Endothelial cell of umbilical vein (primary cell): Measurements from ENCODE around the gene CCDC171. TPM values are rescaled to one million over a fixed set of nuclear protein-coding genes. Genes with fewer than 3 reads are reported as not detected.

Experiments used
- BruUV-seq: library from RNA; stranded (reverse); fragments of 400-500 nt; replicated peaks from 2 replicates; lab custom pipeline; 2021; lab: Mats Ljungman, UMichigan
- CTCF ChIA-PET: fragments of 300-600, 350-600 bp; sonication (Branson Sonifier 250); formaldehyde crosslinking; loops from one replicate; lab custom pipeline; 2021; ENCODE audit warnings: antibody characterized with exemption, inconsistent platforms; lab: Charles Lee
- POLR2A ChIA-PET: fragments of 300-600, 350-600 bp; sonication (Branson Sonifier 250); formaldehyde crosslinking; loops from one replicate; lab custom pipeline; 2021; ENCODE audit warnings: antibody characterized with exemption, inconsistent platforms; lab: Charles Lee
- DNase-seq: peaks from one replicate; pipeline ENCODE4 v3.0.0-alpha.2; 2011; ENCODE audit warnings: low read depth, low spot score
- FAIRE-seq: peaks from 2 replicates; lab custom pipeline; 2011; peaks lifted over from hg19 to GRCh38; lab: Jason Lieb, UNC
- H2AFZ ChIP-seq: 2 replicates; pipeline ENCODE4 v1.6.0; 2012; ENCODE audit warnings: low read depth, low read length, control low read depth, inconsistent platforms
- H3K27ac ChIP-seq: 2 replicates; pipeline ENCODE4 v1.5.1; 2011; ENCODE audit warnings: low read depth, mild to moderate bottlenecking, control low read depth, low read length, moderate library complexity; ENCODE audit not compliant: insufficient read depth
- H3K27me3 ChIP-seq, 2 experiments: 2 replicates each; pipeline versions ENCODE4 v1.6.0 to v1.6.1; 2011; ENCODE audit warnings: low read length in 2 of 2, mixed read lengths in 1 of 2; ENCODE audit not compliant: control insufficient read depth in 2 of 2, insufficient read depth in 2 of 2
- H3K36me3 ChIP-seq, 2 experiments: 2 replicates in 1 of 2; 3 replicates in 1 of 2; pipeline ENCODE4 v1.5.1; 2011; ENCODE audit warnings: low read length in 2 of 2, mild to moderate bottlenecking in 1 of 2, moderate library complexity in 1 of 2; ENCODE audit not compliant: control insufficient read depth in 2 of 2, insufficient read depth in 2 of 2; ENCODE audit errors: extremely low read depth in 1 of 2
- H3K4me1 ChIP-seq: 3 replicates; pipeline ENCODE4 v1.5.1; 2011; ENCODE audit warnings: mild to moderate bottlenecking, low read length; ENCODE audit not compliant: control insufficient read depth, insufficient read depth; ENCODE audit errors: extremely low read depth
- H3K4me2 ChIP-seq: 2 replicates; pipeline ENCODE4 v1.6.1; 2011; ENCODE audit warnings: low read length, control low read depth, mixed read lengths; ENCODE audit not compliant: insufficient read depth
- H3K4me3 ChIP-seq, 3 experiments: fragments of 200-600 bp in 1 of 3; sonication (generic), shearing (Covaris generic) in 1 of 3; replicated peaks in 1 of 3; 2 replicates each; pipeline ENCODE4 v1.5.1; 2011 to 2016; ENCODE audit warnings: control low read depth in 3 of 3, low read length in 3 of 3, mild to moderate bottlenecking in 2 of 3, inconsistent platforms in 1 of 3, low read depth in 1 of 3, moderate library complexity in 1 of 3; ENCODE audit not compliant: insufficient read depth in 1 of 3
- H3K79me2 ChIP-seq: 2 replicates; pipeline ENCODE4 v1.6.0; 2012; ENCODE audit warnings: low read length, inconsistent platforms; ENCODE audit not compliant: control insufficient read depth, insufficient read depth
- H3K9ac ChIP-seq: replicated peaks from 2 replicates; pipeline ENCODE3; 2011; ENCODE audit warnings: low read length, control low read depth; ENCODE audit not compliant: insufficient read depth; ENCODE audit errors: extremely low read depth
- H3K9me1 ChIP-seq: replicated peaks from 3 replicates; pipeline ENCODE4 v1.6.0; 2011; ENCODE audit warnings: mild to moderate bottlenecking, low read length; ENCODE audit not compliant: control insufficient read depth, insufficient read depth; ENCODE audit errors: extremely low read depth
- H3K9me3 ChIP-seq: replicated peaks from 2 replicates; pipeline ENCODE4 v1.5.1; 2012; ENCODE audit warnings: low read length, inconsistent platforms; ENCODE audit not compliant: control insufficient read depth, insufficient read depth
- H4K20me1 ChIP-seq: replicated peaks from 2 replicates; pipeline ENCODE3; 2011; ENCODE audit warnings: mild to moderate bottlenecking, low read length; ENCODE audit not compliant: control insufficient read depth, insufficient read depth; ENCODE audit errors: extremely low read depth
- EZH2 ChIP-seq: IDR thresholded peaks from 2 replicates; pipeline ENCODE4 v1.6.1; 2012; ENCODE audit warnings: borderline replicate concordance, low read depth, mild to moderate bottlenecking, moderate library complexity, low read length, inconsistent platforms; ENCODE audit not compliant: severe bottlenecking
- FOS ChIP-seq: IDR thresholded peaks from 2 replicates; pipeline ENCODE4 v1.6.1; 2011; ENCODE audit warnings: mild to moderate bottlenecking, low read length, moderate library complexity, borderline replicate concordance; ENCODE audit not compliant: insufficient read depth
- GATA2 ChIP-seq: IDR thresholded peaks from 2 replicates; pipeline ENCODE4 v1.7.0; 2011; ENCODE audit warnings: low read depth, mild to moderate bottlenecking, moderate library complexity, mixed read lengths, low read length; ENCODE audit not compliant: insufficient read length, insufficient read depth
- JUN ChIP-seq: IDR thresholded peaks from 2 replicates; pipeline ENCODE4 v1.6.1; 2011; ENCODE audit warnings: borderline replicate concordance, low read depth; ENCODE audit not compliant: insufficient read length, insufficient read depth
- MYC ChIP-seq: IDR thresholded peaks from one replicate; pipeline ENCODE4 v1.6.1; 2011; ENCODE audit warnings: mild to moderate bottlenecking, low read depth, low read length
- POLR2A ChIP-seq: IDR thresholded peaks from 2 replicates; pipeline ENCODE4 v1.6.1; 2012; ENCODE audit warnings: low read depth, mild to moderate bottlenecking, control low read depth, low read length
- POLR2AphosphoS5 ChIP-seq: IDR thresholded peaks from 2 replicates; pipeline ENCODE4 v1.6.1; 2012; ENCODE audit warnings: low read depth, mild to moderate bottlenecking, control low read depth, low read length, moderate library complexity; ENCODE audit not compliant: insufficient read depth
- dilution Hi-C: fragments of 300-500 bp; cut with MboI; formaldehyde crosslinking; loops from one replicate; pipeline ENCODE4 v1.15.0; 2019; ENCODE audit warnings: low sequenced_read_pairs; ENCODE audit not compliant: extremely low pct_ligation_motif_present
- intact Hi-C: fragments of 100-400 bp; cut with micrococcal nuclease; formaldehyde crosslinking; loops from one replicate; pipeline ENCODE4 v1.10.0; 2022
- polyA plus RNA-seq, 4 experiments: library from polyadenylated mRNA; depleted of rRNA in 3 of 4; stranded (reverse) in 3 of 4; unstranded in 1 of 4; fragments of >200 nt; gene quantifications; 2 replicates each; pipeline versions ENCODE4 v1.2.1 to v1.2.3, GENCODE V29; 2011 to 2012; ENCODE audit warnings: missing spikeins in 1 of 4
- total RNA-seq: library from RNA; stranded (reverse); gene quantifications from 2 replicates; pipeline ENCODE4 v1.2.3, GENCODE V29; 2021
- TF ChIP-seq, protein P1 (sequence below), 2 donors: IDR thresholded peaks; 1 replicate in 1 of 2; 2 replicates in 1 of 2; pipeline ENCODE4 v1.5.1; 2011; ENCODE audit warnings: low read length in 2 of 2, mild to moderate bottlenecking in 2 of 2, moderate library complexity in 2 of 2, control low read depth in 1 of 2, inconsistent platforms in 1 of 2, low read depth in 1 of 2; ENCODE audit not compliant: insufficient read depth in 1 of 2; ENCODE audit errors: extremely low read depth in 1 of 2
- TF ChIP-seq, protein P2 (sequence below): IDR thresholded peaks from 2 replicates; pipeline ENCODE4 v1.6.1; 2011; ENCODE audit not compliant: insufficient read depth, insufficient read length

CCDC171 gene
- total and polyA plus RNA-seq, 2 donors (not counting 3 experiments of a cell fraction or from before 2014, with no cell fraction given), result 0.58 to 1.4 TPM

DNA sequence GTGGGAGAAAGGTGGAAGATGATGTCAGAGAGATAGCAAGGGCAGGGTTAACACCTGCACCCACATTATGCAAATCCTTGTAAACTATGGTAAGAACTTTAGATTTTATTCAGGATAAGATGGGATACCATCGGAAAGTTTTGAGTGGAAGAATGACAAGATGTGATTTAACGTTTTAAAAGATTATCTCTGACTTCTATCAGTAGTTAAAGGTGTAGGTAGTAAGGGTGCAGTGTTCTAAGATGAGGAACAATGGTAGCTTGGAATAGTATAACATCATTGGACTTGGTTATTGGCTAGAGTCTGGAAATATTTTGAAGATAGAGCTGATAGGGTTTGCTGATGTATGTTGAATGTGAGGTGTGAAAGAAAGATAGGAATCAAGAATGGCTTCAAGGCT, 211.3 kb downstream of the CCDC171 start:
- Histone ChIP-seq H3K9me3 (no peaks in the 10 kb centered on the region), H3K36me3 (no peaks in the 10 kb centered on the region), H3K9ac (no peak overlapping the region), H4K20me1 (no peaks in the 10 kb centered on the region), H3K79me2 (no peaks in the 10 kb centered on the region), H2AFZ (no peak overlapping the region), H3K4me2 (no peak overlapping the region), H3K27ac (no peak overlapping the region), H3K4me3 (no peak overlapping the region), H3K27me3 (no peaks in the 10 kb centered on the region), H3K4me1 (no peaks in the 10 kb centered on the region), H3K9me1 (no peaks in the 10 kb centered on the region)
- ChIA-PET POLR2A (no interaction called here), CTCF (no interaction called here)
- TF ChIP-seq POLR2AphosphoS5 (no peak), EZH2 (no peak), FOS (no peak), MYC (no peak), JUN (no peak), POLR2A (no peak), GATA2 (no peak)
- TF ChIP-seq, protein P1, sequence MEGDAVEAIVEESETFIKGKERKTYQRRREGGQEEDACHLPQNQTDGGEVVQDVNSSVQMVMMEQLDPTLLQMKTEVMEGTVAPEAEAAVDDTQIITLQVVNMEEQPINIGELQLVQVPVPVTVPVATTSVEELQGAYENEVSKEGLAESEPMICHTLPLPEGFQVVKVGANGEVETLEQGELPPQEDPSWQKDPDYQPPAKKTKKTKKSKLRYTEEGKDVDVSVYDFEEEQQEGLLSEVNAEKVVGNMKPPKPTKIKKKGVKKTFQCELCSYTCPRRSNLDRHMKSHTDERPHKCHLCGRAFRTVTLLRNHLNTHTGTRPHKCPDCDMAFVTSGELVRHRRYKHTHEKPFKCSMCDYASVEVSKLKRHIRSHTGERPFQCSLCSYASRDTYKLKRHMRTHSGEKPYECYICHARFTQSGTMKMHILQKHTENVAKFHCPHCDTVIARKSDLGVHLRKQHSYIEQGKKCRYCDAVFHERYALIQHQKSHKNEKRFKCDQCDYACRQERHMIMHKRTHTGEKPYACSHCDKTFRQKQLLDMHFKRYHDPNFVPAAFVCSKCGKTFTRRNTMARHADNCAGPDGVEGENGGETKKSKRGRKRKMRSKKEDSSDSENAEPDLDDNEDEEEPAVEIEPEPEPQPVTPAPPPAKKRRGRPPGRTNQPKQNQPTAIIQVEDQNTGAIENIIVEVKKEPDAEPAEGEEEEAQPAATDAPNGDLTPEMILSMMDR (IDR thresholded peaks at IDR 0.05; ENCODE audit: extremely low read depth in 1 of 2, insufficient read depth in 1 of 2, low read depth in 1 of 2, low read length in 2 of 2), result no peak
- TF ChIP-seq, protein P2, sequence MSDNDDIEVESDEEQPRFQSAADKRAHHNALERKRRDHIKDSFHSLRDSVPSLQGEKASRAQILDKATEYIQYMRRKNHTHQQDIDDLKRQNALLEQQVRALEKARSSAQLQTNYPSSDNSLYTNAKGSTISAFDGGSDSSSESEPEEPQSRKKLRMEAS, result no peak
- DNase-seq, result no peak
- BruUV-seq, result no TSS peak
- intact Hi-C loops (no loop called here), dilution Hi-C loops (no loop called here)
- no peak for FAIRE-seq
